Raji (cell line): Measurements from ENCODE around the gene AKT1.

Experiments used
- POLR2A ChIP-seq: IDR thresholded peaks from 2 replicates; pipeline ENCODE4 v1.6.1; 2011; ENCODE audit warnings: low read depth, low read length, control low read depth; ENCODE audit not compliant: insufficient read depth

The AKT1 gene

GRCh38 chr14:104802394-104803184 is 7.0 kb upstream of the AKT1 start:
- no peak for TF ChIP-seq POLR2A

GRCh38 chr14:104801520-104802393 is 6.2 kb upstream of the AKT1 start:
- TF ChIP-seq POLR2A, result no peak

DNA sequence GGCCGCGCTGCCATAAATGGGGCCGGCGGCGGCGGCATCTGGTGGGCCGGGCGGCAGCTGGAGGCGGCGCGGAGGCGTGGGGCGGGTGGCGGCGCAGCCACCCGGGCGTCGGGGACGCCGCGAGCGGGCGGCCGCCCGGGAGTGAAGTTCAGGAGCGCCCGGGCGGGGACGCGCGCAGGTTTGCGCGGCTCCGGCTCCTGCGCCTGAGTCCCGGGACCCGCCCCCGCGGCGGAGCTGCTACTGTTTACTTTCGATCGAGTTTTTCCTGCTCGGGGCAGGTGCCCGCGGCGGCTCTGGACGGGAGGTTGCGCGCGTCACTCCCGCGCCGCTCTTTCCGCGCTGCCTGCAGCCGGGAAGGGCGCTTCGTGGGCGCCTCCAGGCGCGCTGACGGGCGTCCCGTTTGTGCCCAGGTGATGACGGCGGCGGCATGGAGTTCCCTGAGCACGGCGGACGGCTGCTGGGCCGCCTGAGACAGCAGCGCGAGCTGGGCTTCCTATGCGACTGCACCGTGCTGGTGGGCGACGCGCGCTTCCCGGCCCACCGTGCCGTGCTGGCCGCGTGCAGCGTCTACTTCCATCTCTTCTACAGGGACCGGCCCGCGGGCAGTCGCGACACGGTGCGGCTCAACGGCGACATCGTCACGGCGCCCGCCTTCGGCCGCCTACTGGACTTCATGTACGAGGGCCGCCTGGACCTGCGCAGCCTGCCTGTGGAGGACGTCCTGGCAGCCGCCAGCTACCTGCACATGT is 5.4 kb upstream of the AKT1 start, which contains the start of gene ZBTB42:
TSS of gene ZBTB42 (plus strand) at position 331 of the 749 bp plus-strand sequence. CDS start at position 428, 97 bp downstream.
- TF ChIP-seq POLR2A, result no peak

GRCh38 chr14:104800015-104800770 is 4.6 kb upstream of the AKT1 start:
- no peak for TF ChIP-seq POLR2A

- no peak for TF ChIP-seq POLR2A
Measured at GRCh38 chr14:104799244-104800014, 3.9 kb upstream of the AKT1 start.

GRCh38 chr14:104798300-104799243 is 3.0 kb upstream of the AKT1 start:
- no peak for TF ChIP-seq POLR2A

DNA sequence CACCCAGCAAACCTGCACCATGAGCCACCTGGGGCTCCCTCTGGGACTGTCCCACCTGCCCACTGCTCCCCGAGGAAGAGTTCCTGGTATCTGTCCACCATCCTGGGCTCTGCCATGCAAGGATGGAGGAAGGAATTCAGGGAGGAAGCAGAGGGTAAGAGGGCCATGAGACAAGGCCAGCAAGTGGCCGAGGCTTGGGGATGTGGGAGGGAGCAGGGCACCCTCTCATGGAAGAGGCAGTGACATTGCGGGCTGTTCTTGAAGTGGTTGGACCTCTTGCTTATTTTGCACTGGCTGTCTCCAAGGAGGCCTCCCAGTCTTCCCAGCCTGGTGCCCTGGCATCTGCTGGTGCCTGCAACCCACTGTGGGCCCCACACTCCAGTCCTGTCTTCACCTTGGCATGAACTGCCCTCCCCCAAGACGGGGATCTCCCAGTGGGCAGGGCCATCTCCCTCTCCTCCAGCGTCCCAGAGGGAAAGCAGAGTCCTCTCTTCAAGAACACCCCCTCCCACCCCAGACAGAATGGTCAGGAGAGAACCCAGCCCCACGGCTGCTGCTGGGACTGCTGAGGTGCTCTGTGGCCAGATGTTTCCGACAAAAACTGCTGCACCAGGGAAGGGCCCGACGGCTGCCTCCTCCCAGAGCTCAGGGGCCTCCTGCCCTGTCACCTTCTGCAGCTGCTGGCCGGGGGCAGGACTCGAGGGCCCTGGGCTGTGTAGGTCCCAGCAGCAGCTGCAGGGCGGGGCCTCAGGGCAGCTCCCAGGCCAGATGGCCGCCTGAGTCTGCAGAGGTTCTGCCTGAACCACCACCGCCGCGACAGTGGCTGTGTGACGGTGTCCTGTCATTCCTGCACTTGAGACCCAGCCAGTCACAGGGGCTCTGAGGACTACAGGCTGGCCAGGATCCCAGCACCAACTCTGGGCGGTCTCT is 1.8 kb upstream of the AKT1 start:
- no peak for TF ChIP-seq POLR2A

- TF ChIP-seq POLR2A, result no peak
Measured at GRCh38 chr14:104796687-104797081, 1.1 kb upstream of the AKT1 start.

- TF ChIP-seq POLR2A, result peak; percentile 75
Measured at GRCh38 chr14:104795781-104796686, 486 bp upstream of the AKT1 start.

GRCh38 chr14:104794631-104794992 is 936 bp downstream of the AKT1 start:
- no peak; the same call in 1 of the 2 replicates for TF ChIP-seq POLR2A

GRCh38 chr14:104794099-104794498 is 1.4 kb downstream of the AKT1 start:
- no peak; the same call in 1 of the 2 replicates for TF ChIP-seq POLR2A
